ENCODE results near the gene TPM2. TPM values are rescaled to one million over a fixed set of nuclear protein-coding genes. Genes with fewer than 3 reads are reported as not detected.
A peak's percentile ranks its signal among the peaks of the same experiment; 100 is the strongest.

The TPM2 gene
- total and polyA plus RNA-seq, 10 of the 15 experiments (the other 5 are each of a cell fraction or from before 2014, with no cell fraction given): 0.11 to 9.3 (median 1.1) TPM

DNA sequence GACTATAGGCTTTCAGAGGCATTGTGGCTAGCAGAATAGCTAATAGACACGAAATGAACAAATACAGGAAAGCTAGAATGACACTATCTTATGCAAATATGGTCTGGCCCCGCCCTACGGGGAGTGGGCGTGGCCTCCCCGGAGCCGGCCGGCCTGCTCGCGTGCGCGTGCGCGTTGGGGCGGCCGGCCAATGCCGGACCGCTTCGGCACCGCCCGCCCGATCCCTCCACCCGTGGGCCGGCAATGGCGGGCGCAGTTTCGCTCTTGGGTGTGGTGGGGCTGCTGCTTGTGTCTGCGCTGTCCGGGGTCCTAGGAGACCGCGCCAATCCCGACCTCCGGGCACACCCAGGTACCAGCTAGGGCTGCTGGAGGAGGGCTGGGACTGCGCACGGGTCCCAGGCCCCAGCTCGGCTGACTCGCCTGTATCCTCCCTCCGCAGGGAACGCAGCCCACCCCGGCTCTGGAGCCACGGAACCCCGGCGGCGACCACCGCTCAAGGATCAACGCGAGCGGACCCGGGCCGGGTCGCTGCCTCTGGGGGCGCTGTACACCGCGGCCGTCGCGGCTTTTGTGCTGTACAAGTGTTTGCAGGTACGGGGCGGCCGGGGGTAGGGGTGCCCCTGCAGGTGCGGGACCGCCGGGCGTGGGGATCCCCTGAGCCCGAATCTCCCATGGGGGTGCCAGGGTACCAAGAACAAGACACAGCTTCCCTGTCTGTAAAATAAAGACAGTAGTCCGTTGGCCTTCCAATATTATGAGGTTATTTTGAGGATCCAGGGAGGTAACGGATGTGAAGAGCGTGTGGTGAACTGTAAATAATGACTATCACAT, 31.4 kb downstream of the TPM2 start, which contains the start of gene CCDC107 (continued):
- TF ChIP-seq, protein P1, sequence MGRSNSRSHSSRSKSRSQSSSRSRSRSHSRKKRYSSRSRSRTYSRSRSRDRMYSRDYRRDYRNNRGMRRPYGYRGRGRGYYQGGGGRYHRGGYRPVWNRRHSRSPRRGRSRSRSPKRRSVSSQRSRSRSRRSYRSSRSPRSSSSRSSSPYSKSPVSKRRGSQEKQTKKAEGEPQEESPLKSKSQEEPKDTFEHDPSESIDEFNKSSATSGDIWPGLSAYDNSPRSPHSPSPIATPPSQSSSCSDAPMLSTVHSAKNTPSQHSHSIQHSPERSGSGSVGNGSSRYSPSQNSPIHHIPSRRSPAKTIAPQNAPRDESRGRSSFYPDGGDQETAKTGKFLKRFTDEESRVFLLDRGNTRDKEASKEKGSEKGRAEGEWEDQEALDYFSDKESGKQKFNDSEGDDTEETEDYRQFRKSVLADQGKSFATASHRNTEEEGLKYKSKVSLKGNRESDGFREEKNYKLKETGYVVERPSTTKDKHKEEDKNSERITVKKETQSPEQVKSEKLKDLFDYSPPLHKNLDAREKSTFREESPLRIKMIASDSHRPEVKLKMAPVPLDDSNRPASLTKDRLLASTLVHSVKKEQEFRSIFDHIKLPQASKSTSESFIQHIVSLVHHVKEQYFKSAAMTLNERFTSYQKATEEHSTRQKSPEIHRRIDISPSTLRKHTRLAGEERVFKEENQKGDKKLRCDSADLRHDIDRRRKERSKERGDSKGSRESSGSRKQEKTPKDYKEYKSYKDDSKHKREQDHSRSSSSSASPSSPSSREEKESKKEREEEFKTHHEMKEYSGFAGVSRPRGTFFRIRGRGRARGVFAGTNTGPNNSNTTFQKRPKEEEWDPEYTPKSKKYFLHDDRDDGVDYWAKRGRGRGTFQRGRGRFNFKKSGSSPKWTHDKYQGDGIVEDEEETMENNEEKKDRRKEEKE (IDR thresholded peaks at IDR 0.05): no peak
- TF ChIP-seq CBX3 (IDR thresholded peaks at IDR 0.05; ENCODE audit: borderline replicate concordance, low read depth): no peak
- TF ChIP-seq RAD21 (IDR thresholded peaks at IDR 0.05; ENCODE audit: insufficient read depth, low read depth, low read length): peak; percentile 58
- TF ChIP-seq, protein P2, sequence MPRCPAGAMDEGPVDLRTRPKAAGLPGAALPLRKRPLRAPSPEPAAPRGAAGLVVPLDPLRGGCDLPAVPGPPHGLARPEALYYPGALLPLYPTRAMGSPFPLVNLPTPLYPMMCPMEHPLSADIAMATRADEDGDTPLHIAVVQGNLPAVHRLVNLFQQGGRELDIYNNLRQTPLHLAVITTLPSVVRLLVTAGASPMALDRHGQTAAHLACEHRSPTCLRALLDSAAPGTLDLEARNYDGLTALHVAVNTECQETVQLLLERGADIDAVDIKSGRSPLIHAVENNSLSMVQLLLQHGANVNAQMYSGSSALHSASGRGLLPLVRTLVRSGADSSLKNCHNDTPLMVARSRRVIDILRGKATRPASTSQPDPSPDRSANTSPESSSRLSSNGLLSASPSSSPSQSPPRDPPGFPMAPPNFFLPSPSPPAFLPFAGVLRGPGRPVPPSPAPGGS (IDR thresholded peaks at IDR 0.05; ENCODE audit: borderline replicate concordance, insufficient read depth, low read depth, low read length, poor library complexity, severe bottlenecking): no peak
- TF ChIP-seq HDAC2 (IDR thresholded peaks at IDR 0.05): no peak
- TF ChIP-seq, protein P3, sequence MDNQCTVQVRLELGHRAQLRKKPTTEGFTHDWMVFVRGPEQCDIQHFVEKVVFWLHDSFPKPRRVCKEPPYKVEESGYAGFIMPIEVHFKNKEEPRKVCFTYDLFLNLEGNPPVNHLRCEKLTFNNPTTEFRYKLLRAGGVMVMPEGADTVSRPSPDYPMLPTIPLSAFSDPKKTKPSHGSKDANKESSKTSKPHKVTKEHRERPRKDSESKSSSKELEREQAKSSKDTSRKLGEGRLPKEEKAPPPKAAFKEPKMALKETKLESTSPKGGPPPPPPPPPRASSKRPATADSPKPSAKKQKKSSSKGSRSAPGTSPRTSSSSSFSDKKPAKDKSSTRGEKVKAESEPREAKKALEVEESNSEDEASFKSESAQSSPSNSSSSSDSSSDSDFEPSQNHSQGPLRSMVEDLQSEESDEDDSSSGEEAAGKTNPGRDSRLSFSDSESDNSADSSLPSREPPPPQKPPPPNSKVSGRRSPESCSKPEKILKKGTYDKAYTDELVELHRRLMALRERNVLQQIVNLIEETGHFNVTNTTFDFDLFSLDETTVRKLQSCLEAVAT (IDR thresholded peaks at IDR 0.05): 0 out of 2 replicates have a peak, but pooled peaks have one; percentile 55
- TF ChIP-seq, protein P4, sequence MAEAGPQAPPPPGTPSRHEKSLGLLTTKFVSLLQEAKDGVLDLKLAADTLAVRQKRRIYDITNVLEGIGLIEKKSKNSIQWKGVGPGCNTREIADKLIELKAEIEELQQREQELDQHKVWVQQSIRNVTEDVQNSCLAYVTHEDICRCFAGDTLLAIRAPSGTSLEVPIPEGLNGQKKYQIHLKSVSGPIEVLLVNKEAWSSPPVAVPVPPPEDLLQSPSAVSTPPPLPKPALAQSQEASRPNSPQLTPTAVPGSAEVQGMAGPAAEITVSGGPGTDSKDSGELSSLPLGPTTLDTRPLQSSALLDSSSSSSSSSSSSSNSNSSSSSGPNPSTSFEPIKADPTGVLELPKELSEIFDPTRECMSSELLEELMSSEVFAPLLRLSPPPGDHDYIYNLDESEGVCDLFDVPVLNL (IDR thresholded peaks at IDR 0.05; ENCODE audit: low read depth, low read length): no peak
- TF ChIP-seq NR2F1 (conservative IDR thresholded peaks at IDR 0.05): 0 out of 2 replicates have a peak, but pooled peaks have one; percentile 52
- TF ChIP-seq, protein P5, sequence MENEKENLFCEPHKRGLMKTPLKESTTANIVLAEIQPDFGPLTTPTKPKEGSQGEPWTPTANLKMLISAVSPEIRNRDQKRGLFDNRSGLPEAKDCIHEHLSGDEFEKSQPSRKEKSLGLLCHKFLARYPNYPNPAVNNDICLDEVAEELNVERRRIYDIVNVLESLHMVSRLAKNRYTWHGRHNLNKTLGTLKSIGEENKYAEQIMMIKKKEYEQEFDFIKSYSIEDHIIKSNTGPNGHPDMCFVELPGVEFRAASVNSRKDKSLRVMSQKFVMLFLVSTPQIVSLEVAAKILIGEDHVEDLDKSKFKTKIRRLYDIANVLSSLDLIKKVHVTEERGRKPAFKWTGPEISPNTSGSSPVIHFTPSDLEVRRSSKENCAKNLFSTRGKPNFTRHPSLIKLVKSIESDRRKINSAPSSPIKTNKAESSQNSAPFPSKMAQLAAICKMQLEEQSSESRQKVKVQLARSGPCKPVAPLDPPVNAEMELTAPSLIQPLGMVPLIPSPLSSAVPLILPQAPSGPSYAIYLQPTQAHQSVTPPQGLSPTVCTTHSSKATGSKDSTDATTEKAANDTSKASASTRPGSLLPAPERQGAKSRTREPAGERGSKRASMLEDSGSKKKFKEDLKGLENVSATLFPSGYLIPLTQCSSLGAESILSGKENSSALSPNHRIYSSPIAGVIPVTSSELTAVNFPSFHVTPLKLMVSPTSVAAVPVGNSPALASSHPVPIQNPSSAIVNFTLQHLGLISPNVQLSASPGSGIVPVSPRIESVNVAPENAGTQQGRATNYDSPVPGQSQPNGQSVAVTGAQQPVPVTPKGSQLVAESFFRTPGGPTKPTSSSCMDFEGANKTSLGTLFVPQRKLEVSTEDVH (IDR thresholded peaks at IDR 0.05; ENCODE audit: low read depth, partially characterized antibody): no peak
- TF ChIP-seq, protein P6, sequence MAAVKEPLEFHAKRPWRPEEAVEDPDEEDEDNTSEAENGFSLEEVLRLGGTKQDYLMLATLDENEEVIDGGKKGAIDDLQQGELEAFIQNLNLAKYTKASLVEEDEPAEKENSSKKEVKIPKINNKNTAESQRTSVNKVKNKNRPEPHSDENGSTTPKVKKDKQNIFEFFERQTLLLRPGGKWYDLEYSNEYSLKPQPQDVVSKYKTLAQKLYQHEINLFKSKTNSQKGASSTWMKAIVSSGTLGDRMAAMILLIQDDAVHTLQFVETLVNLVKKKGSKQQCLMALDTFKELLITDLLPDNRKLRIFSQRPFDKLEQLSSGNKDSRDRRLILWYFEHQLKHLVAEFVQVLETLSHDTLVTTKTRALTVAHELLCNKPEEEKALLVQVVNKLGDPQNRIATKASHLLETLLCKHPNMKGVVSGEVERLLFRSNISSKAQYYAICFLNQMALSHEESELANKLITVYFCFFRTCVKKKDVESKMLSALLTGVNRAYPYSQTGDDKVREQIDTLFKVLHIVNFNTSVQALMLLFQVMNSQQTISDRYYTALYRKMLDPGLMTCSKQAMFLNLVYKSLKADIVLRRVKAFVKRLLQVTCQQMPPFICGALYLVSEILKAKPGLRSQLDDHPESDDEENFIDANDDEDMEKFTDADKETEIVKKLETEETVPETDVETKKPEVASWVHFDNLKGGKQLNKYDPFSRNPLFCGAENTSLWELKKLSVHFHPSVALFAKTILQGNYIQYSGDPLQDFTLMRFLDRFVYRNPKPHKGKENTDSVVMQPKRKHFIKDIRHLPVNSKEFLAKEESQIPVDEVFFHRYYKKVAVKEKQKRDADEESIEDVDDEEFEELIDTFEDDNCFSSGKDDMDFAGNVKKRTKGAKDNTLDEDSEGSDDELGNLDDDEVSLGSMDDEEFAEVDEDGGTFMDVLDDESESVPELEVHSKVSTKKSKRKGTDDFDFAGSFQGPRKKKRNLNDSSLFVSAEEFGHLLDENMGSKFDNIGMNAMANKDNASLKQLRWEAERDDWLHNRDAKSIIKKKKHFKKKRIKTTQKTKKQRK (IDR thresholded peaks at IDR 0.05; ENCODE audit: low read depth, low read length): no peak
- TF ChIP-seq POLR2AphosphoS5 (IDR thresholded peaks at IDR 0.05; ENCODE audit: low read length): peak; percentile 61; the same call in 1 of the 2 replicates
- TF ChIP-seq, protein P7, sequence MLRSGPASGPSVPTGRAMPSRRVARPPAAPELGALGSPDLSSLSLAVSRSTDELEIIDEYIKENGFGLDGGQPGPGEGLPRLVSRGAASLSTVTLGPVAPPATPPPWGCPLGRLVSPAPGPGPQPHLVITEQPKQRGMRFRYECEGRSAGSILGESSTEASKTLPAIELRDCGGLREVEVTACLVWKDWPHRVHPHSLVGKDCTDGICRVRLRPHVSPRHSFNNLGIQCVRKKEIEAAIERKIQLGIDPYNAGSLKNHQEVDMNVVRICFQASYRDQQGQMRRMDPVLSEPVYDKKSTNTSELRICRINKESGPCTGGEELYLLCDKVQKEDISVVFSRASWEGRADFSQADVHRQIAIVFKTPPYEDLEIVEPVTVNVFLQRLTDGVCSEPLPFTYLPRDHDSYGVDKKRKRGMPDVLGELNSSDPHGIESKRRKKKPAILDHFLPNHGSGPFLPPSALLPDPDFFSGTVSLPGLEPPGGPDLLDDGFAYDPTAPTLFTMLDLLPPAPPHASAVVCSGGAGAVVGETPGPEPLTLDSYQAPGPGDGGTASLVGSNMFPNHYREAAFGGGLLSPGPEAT (IDR thresholded peaks at IDR 0.05; ENCODE audit: low read depth): no peak
